ENCODE data around the gene FBXL17.

- TF ChIP-seq CTCF (IDR thresholded peaks at IDR 0.05; ENCODE audit: insufficient read depth, low read length, poor library complexity, severe bottlenecking) (no peak), EZH2phosphoT487 (conservative IDR thresholded peaks at IDR 0.05; ENCODE audit: low read length) (no peak)
These were observed 526.7 kb downstream of the FBXL17 start for GRCh38 chr5:107855171-107855570.

All from SU-DHL-6 (cell line).